CD4-positive, alpha-beta memory T cell (primary cell): Measurements from ENCODE around the gene SLFN12. TPM values are rescaled to one million over a fixed set of nuclear protein-coding genes. Genes with fewer than 3 reads are reported as not detected.
A peak's percentile ranks its signal among the peaks of the same experiment; 100 is the strongest.

ENCODE experiments used
- CTCF ChIA-PET: fragments of 350-600 bp; sonication (Branson Sonifier 250); formaldehyde crosslinking; loops from one replicate; lab custom pipeline; 2021; ENCODE audit warnings: inconsistent platforms; ENCODE audit not compliant: partially characterized antibody; lab: Charles Lee
- POLR2A ChIA-PET: fragments of 350-600 bp; sonication (Branson Sonifier 250); formaldehyde crosslinking; loops from one replicate; lab custom pipeline; 2021; ENCODE audit not compliant: partially characterized antibody; lab: Charles Lee
- DNase-seq, 5 donors: peaks; one replicate each; pipeline versions ENCODE4 v3.0.0 to v3.0.0-alpha.2; 2020 to 2022; ENCODE audit warnings: mixed read lengths in 1 of 5
- H3K27ac ChIP-seq: one replicate; pipeline ENCODE4 v1.7.0; 2013; ENCODE audit warnings: low read depth, low read length
- H3K27me3 ChIP-seq: 2 replicates; pipeline ENCODE4 v1.7.0; 2013; ENCODE audit warnings: mild to moderate bottlenecking, low read length, moderate library complexity; ENCODE audit not compliant: insufficient read depth
- H3K36me3 ChIP-seq: 2 replicates; pipeline ENCODE4 v1.7.0; 2013; ENCODE audit warnings: mild to moderate bottlenecking, low read length, moderate library complexity; ENCODE audit not compliant: insufficient read depth
- H3K4me1 ChIP-seq: 2 replicates; pipeline ENCODE4 v1.7.0; 2013; ENCODE audit warnings: mild to moderate bottlenecking, low read length, moderate library complexity; ENCODE audit not compliant: insufficient read depth
- H3K4me3 ChIP-seq, 2 donors: one replicate each; pipeline ENCODE4 v1.7.0; 2013; ENCODE audit warnings: low read length in 2 of 2, mild to moderate bottlenecking in 1 of 2
- H3K9me3 ChIP-seq, 2 donors: one replicate each; pipeline ENCODE4 v1.7.0; 2013; ENCODE audit warnings: low read length in 2 of 2, control low read depth in 1 of 2; ENCODE audit not compliant: control insufficient read depth in 1 of 2
- H3K27ac Mint-ChIP-seq, 7 donors: one replicate each; pipeline ENCODE4 v1.8.0; 2020 to 2021; ENCODE audit warnings: mixed read lengths in 7 of 7, mild to moderate bottlenecking in 6 of 7, inconsistent platforms in 3 of 7, moderate library complexity in 3 of 7
- H3K27me3 Mint-ChIP-seq, 2 donors: one replicate each; pipeline ENCODE4 v1.8.0; 2020 to 2021; ENCODE audit warnings: mixed read lengths in 2 of 2
- H3K36me3 Mint-ChIP-seq, 2 donors: one replicate each; pipeline ENCODE4 v1.8.0; 2020 to 2021; ENCODE audit warnings: mixed read lengths in 2 of 2, inconsistent platforms in 1 of 2, mild to moderate bottlenecking in 1 of 2
- H3K4me1 Mint-ChIP-seq, 4 donors: one replicate each; pipeline ENCODE4 v1.8.0; 2020 to 2021; ENCODE audit warnings: mixed read lengths in 4 of 4, mild to moderate bottlenecking in 1 of 4
- H3K4me3 Mint-ChIP-seq, 8 donors: one replicate each; pipeline ENCODE4 v1.8.0; 2020 to 2021; ENCODE audit warnings: mixed read lengths in 8 of 8, mild to moderate bottlenecking in 7 of 8, moderate library complexity in 6 of 8, inconsistent platforms in 3 of 8
- H3K9me3 Mint-ChIP-seq, 8 donors: one replicate each; pipeline ENCODE4 v1.8.0; 2020 to 2021; ENCODE audit warnings: mixed read lengths in 8 of 8, mild to moderate bottlenecking in 5 of 8, inconsistent platforms in 3 of 8, moderate library complexity in 1 of 8
- intact Hi-C: fragments of 100-400 bp; cut with micrococcal nuclease; formaldehyde crosslinking; loops from one replicate; pipeline ENCODE4 v1.15.1; 2023
- polyA plus RNA-seq, 2 donors: library from polyadenylated mRNA; unstranded; fragments of 300-500 nt; fragmentation: Illumina TruSeq; gene quantifications; one replicate each; pipeline ENCODE4 v1.2.3, GENCODE V29; 2021
- total RNA-seq, 2 experiments: library from RNA; stranded (reverse); gene quantifications; one replicate each; pipeline ENCODE4 v1.2.3, GENCODE V29; 2021

SLFN12 gene
- total and polyA plus RNA-seq, 4 experiments from 2014 or later: 0.75 to 8.9 (median 4.2) TPM

GRCh38 chr17:35368081-35368830 is 64.0 kb downstream of the SLFN12 start:
- peaks cover 51% of the 10 kb centered on the region for H3K4me1 ChIP-seq
- Mint-ChIP-seq H3K36me3 (peaks cover 25 to 30% of the 10 kb centered on the region in 2 donors), H3K27me3 (no peaks in the 10 kb centered on the region), H3K9me3 (peaks cover 0 to 14% (median 4%) of the 10 kb centered on the region in 8 donors), H3K27ac (peak overlapping the region; percentile 38 to 82 (median 72)), H3K4me3 (peak overlapping the region in 7 of 8 donors; percentile 43 to 72 (median 52)), H3K4me1 (peaks cover 32 to 76% (median 50%) of the 10 kb centered on the region in 4 donors)
- peak; percentile 22 to 44 (median 34) for DNase-seq
- H3K27me3 ChIP-seq: no peaks in the 10 kb centered on the region
- POLR2A ChIA-PET: interaction anchor here (1.1 to 1.3 kb wide), 3 partner anchors 22 to 119 kb away, joined by 3 to 5 read pairs (median 4); no protein-coding TSS in a partner anchor
- no peaks in the 10 kb centered on the region for H3K9me3 ChIP-seq
- H3K27ac ChIP-seq: no peak overlapping the region
- intact Hi-C loops: no loop called here
- peak overlapping the region in 1 of 2 donors; percentile 3 for H3K4me3 ChIP-seq
- CTCF ChIA-PET: interaction anchor here (1.3 to 1.8 kb wide), 2 partner anchors 55 to 170 kb away, joined by 3 to 6 read pairs; no protein-coding TSS in a partner anchor
- peaks cover under 1% of the 10 kb centered on the region for H3K36me3 ChIP-seq

GRCh38 chr17:35361027-35361426 is 71.3 kb downstream of the SLFN12 start:
- no peaks in the 10 kb centered on the region for H3K9me3 Mint-ChIP-seq
- no peak overlapping the region for H3K27ac ChIP-seq
- peaks cover 65 to 72% of the 10 kb centered on the region in 2 donors for H3K36me3 Mint-ChIP-seq
- CTCF ChIA-PET: no interaction called here
- DNase-seq: no peak
- peak overlapping the region in 3 of 8 donors; percentile 9 to 39 (median 26) for H3K4me3 Mint-ChIP-seq
- no peaks in the 10 kb centered on the region for H3K27me3 ChIP-seq
- POLR2A ChIA-PET: interaction anchor here (1.0 to 1.2 kb wide), 2 partner anchors 48 to 227 kb away, joined by 4 read pairs; no protein-coding TSS in a partner anchor
- H3K36me3 ChIP-seq: peaks cover 27% of the 10 kb centered on the region
- H3K9me3 ChIP-seq: no peaks in the 10 kb centered on the region
- H3K27me3 Mint-ChIP-seq: no peaks in the 10 kb centered on the region
- no peak overlapping the region for H3K4me3 ChIP-seq
- intact Hi-C loops: no loop called here
- peaks cover 8% of the 10 kb centered on the region for H3K4me1 ChIP-seq
- peaks cover 18 to 48% (median 25%) of the 10 kb centered on the region in 4 donors for H3K4me1 Mint-ChIP-seq
- H3K27ac Mint-ChIP-seq: peak overlapping the region in 2 of 7 donors; percentile 9 to 85

Other genes with a start within 250 kb of the SLFN12 start
- not detected for gene SLC35G3, start 238.1 kb downstream of the SLFN12 start, total RNA-seq
- under 1 TPM in 1 of 2 donors, not detected in 1; 0.09 TPM for gene SLC35G3, start 238.1 kb downstream of the SLFN12 start, polyA plus RNA-seq
- gene SLFN5, start 189.4 kb downstream of the SLFN12 start, total RNA-seq: 100 to 1,000 TPM; 182 to 188 TPM
- gene SLFN5, start 189.4 kb downstream of the SLFN12 start, polyA plus RNA-seq: 100 to 1,000 TPM in 1 of 2 donors, 10 to 100 TPM in 1; 73.4 to 152 TPM
- 10 to 100 TPM; 72.4 to 74.2 TPM for gene SLFN11, start 58.9 kb downstream of the SLFN12 start, total RNA-seq
- 10 to 100 TPM in 1 of 2 donors, 1 to 10 TPM in 1; 6.6 to 13.6 TPM for gene SLFN11, start 58.9 kb downstream of the SLFN12 start, polyA plus RNA-seq
- gene SLFN13, start 16.3 kb upstream of the SLFN12 start, total RNA-seq: 10 to 100 TPM; 24.6 to 27.3 TPM
- 1 to 10 TPM; 5.4 to 5.9 TPM for gene SLFN13, start 16.3 kb upstream of the SLFN12 start, polyA plus RNA-seq
- 10 to 100 TPM; 75.4 to 78.8 TPM for gene SLFN12L, start 105.2 kb upstream of the SLFN12 start, total RNA-seq
- 10 to 100 TPM; 13.4 to 23.0 TPM for gene SLFN12L, start 105.2 kb upstream of the SLFN12 start, polyA plus RNA-seq
- not detected for gene SLFN14, start 128.3 kb upstream of the SLFN12 start, total RNA-seq
- gene SLFN14, start 128.3 kb upstream of the SLFN12 start, polyA plus RNA-seq: under 1 TPM in 1 of 2 donors, not detected in 1; 0.18 TPM
- gene PEX12, start 146.1 kb upstream of the SLFN12 start, total RNA-seq: 1 to 10 TPM; 8.2 to 8.5 TPM
- 1 to 10 TPM; 1.3 to 2.8 TPM for gene PEX12, start 146.1 kb upstream of the SLFN12 start, polyA plus RNA-seq
- 100 to 1,000 TPM; 160 to 165 TPM for gene AP2B1, start 154.8 kb upstream of the SLFN12 start, total RNA-seq
- gene AP2B1, start 154.8 kb upstream of the SLFN12 start, polyA plus RNA-seq: 10 to 100 TPM; 54.1 to 75.4 TPM